Left lung (tissue), 10 donors: Measurements from ENCODE around the gene DDRGK1. TPM values are rescaled to one million over a fixed set of nuclear protein-coding genes. Genes with fewer than 3 reads are reported as not detected.

Experiments
- ATAC-seq: fragments of 200-7000 bp; cut with Tn5 transposase; one replicate; pipeline ENCODE4 v1.9.1; 2020; ENCODE audit warnings: moderate library complexity
- DNase-seq, 4 donors: peaks; one replicate each; pipeline ENCODE4 v3.0.0-alpha.2; 2013 to 2020
- H3K27ac ChIP-seq, 2 donors: fragments of 200-600 bp; sonication (generic) in 1 of 2; one replicate each; pipeline versions ENCODE4 v1.5.0 to v1.8.0; 2020 to 2021
- H3K27me3 ChIP-seq, 2 donors: fragments of 200-600 bp; sonication (generic) in 1 of 2; one replicate each; pipeline versions ENCODE4 v1.5.0 to v1.8.0; 2020 to 2021
- H3K36me3 ChIP-seq, 2 donors: fragments of 200-600 bp; sonication (generic) in 1 of 2; one replicate each; pipeline versions ENCODE4 v1.5.0 to v1.8.0; 2020 to 2021
- H3K4me1 ChIP-seq, 2 donors: fragments of 200-600 bp; one replicate each; pipeline ENCODE4 v1.8.0; 2021
- H3K4me3 ChIP-seq, 2 donors: fragments of 200-600 bp; sonication (generic) in 1 of 2; one replicate each; pipeline versions ENCODE4 v1.5.0 to v1.8.0; 2020 to 2021; ENCODE audit warnings: mild to moderate bottlenecking in 1 of 2
- H3K9me3 ChIP-seq, 2 donors: fragments of 200-600 bp; sonication (generic) in 1 of 2; one replicate each; pipeline versions ENCODE4 v1.5.0 to v1.8.0; 2020 to 2021
- CTCF ChIP-seq, 2 donors: fragments of 200-600 bp; sonication (generic) in 1 of 2; IDR thresholded peaks; one replicate each; pipeline versions ENCODE4 v1.5.0 to v1.8.0; 2021; ENCODE audit warnings: antibody characterized with exemption in 2 of 2
- intact Hi-C, 2 donors: fragments of 100-400 bp; cut with DNase I; formaldehyde crosslinking; loops; one replicate each; pipeline versions ENCODE4 v1.11.2 to v1.14.2; 2022
- polyA plus RNA-seq, 6 donors: library from polyadenylated mRNA; unstranded; fragments of 120-200 nt; gene quantifications; one replicate each; pipeline ENCODE4 v1.2.1, GENCODE V29; 2013; ENCODE audit not compliant: insufficient read length in 6 of 6
- total RNA-seq, 2 donors: library from RNA; stranded (reverse); fragmentation: NEBNext Ultra II Directional; extraction: Animal tissue kit (Norgen Biotek cat#: 25700); gene quantifications; one replicate each; pipeline ENCODE4 v1.2.1, GENCODE V29; 2021
- donor health status: DM: no; HTN: yes; CAD: no.
- donor health status: DM: no; HTN: no; CAD: no.

DDRGK1 gene
- total and polyA plus RNA-seq, 8 donors: 46.6 to 107 (median 50.4) TPM

- Histone ChIP-seq H3K27ac (no peak overlapping the region), H3K27me3 (peaks cover 0 to 37% of the 10 kb centered on the region in 2 donors), H3K4me3 (no peak overlapping the region), H3K9me3 (no peaks in the 10 kb centered on the region), H3K4me1 (peaks cover 0 to 13% of the 10 kb centered on the region in 2 donors), H3K36me3 (no peaks in the 10 kb centered on the region)
- peak in 1 of 4 donors; percentile 73 for DNase-seq
- TF ChIP-seq CTCF (IDR thresholded peaks at IDR 0.05): no peak
- no peak for ATAC-seq
- intact Hi-C loops: no loop called here
These were observed 38.8 kb downstream of the DDRGK1 start for GRCh38 chr20:3165473-3166337.

GRCh38 chr20:3164763-3165410, 39.6 kb downstream of the DDRGK1 start:
- no peak for TF ChIP-seq CTCF (IDR thresholded peaks at IDR 0.05)

GRCh38 chr20:3164043-3164762, 40.3 kb downstream of the DDRGK1 start:
- Histone ChIP-seq H3K27ac (no peak overlapping the region), H3K4me1 (peaks cover 0 to 19% of the 10 kb centered on the region in 2 donors), H3K9me3 (no peaks in the 10 kb centered on the region), H3K36me3 (no peaks in the 10 kb centered on the region), H3K27me3 (peaks cover 0 to 35% of the 10 kb centered on the region in 2 donors), H3K4me3 (no peak overlapping the region)
- no peak for TF ChIP-seq CTCF (IDR thresholded peaks at IDR 0.05)
- intact Hi-C loops: no loop called here
- DNase-seq: no peak
- ATAC-seq: no peak

More at GRCh38 chr20:3164763-3165410, 39.6 kb downstream of the DDRGK1 start:
- Histone ChIP-seq H3K27me3 (peaks cover 0 to 37% of the 10 kb centered on the region in 2 donors), H3K9me3 (no peaks in the 10 kb centered on the region), H3K27ac (no peak overlapping the region), H3K4me1 (peaks cover 0 to 18% of the 10 kb centered on the region in 2 donors), H3K36me3 (no peaks in the 10 kb centered on the region), H3K4me3 (no peak overlapping the region)
- no peak for DNase-seq
- intact Hi-C loops: no loop called here
- no peak for ATAC-seq

GRCh38 chr20:3163099-3164042, 41.1 kb downstream of the DDRGK1 start:
- intact Hi-C loops: no loop called here
- DNase-seq (no peak), ATAC-seq (no peak)
- H3K4me3 ChIP-seq: no peak overlapping the region
- no peak overlapping the region for H3K27ac ChIP-seq
- no peaks in the 10 kb centered on the region for H3K36me3 ChIP-seq
- no peak for TF ChIP-seq CTCF (IDR thresholded peaks at IDR 0.05)
- H3K27me3 ChIP-seq: peaks cover 0 to 26% of the 10 kb centered on the region in 2 donors
- peaks cover 6 to 26% of the 10 kb centered on the region in 2 donors for H3K4me1 ChIP-seq
- no peaks in the 10 kb centered on the region for H3K9me3 ChIP-seq
